Measurements from ENCODE around the gene DENND4A.

GRCh38 chr15:65818927-65819562 is 27.0 kb upstream of the DENND4A start:
- TF ChIP-seq CTCF (IDR thresholded peaks at IDR 0.05 in 2 of 3, conservative IDR thresholded peaks at IDR 0.05 in 1 of 3; ENCODE audit: control insufficient read depth in 2 of 3, extremely low read depth in 1 of 3, insufficient read depth in 1 of 3, low read depth in 3 of 3, low read length in 3 of 3): no peak
- TF ChIP-seq POLR2AphosphoS5 (IDR thresholded peaks at IDR 0.05; ENCODE audit: low read length): no peak
- no peak for TF ChIP-seq TAF1 (IDR thresholded peaks at IDR 0.05; ENCODE audit: borderline replicate concordance, low read depth, low read length)
- peak; percentile 100 for TF ChIP-seq EP300 (IDR thresholded peaks at IDR 0.05; ENCODE audit: borderline replicate concordance in 1 of 2, control insufficient read depth in 1 of 2, low read depth in 2 of 2, low read length in 2 of 2)
- peak; percentile 79; the same call in 1 of the 2 replicates for TF ChIP-seq MXI1 (IDR thresholded peaks at IDR 0.05; ENCODE audit: low read depth, low read length)
- TF ChIP-seq ZBTB40 (IDR thresholded peaks at IDR 0.05; ENCODE audit: borderline replicate concordance): peak; percentile 76; the same call in 1 of the 2 replicates
- no peak for TF ChIP-seq REST (IDR thresholded peaks at IDR 0.05; ENCODE audit: low read depth, low read length)

All from GM12878 (cell line).